ENCODE measurements around the gene TRUB2.

The TRUB2 gene, protein sequence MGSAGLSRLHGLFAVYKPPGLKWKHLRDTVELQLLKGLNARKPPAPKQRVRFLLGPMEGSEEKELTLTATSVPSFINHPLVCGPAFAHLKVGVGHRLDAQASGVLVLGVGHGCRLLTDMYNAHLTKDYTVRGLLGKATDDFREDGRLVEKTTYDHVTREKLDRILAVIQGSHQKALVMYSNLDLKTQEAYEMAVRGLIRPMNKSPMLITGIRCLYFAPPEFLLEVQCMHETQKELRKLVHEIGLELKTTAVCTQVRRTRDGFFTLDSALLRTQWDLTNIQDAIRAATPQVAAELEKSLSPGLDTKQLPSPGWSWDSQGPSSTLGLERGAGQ

DNA sequence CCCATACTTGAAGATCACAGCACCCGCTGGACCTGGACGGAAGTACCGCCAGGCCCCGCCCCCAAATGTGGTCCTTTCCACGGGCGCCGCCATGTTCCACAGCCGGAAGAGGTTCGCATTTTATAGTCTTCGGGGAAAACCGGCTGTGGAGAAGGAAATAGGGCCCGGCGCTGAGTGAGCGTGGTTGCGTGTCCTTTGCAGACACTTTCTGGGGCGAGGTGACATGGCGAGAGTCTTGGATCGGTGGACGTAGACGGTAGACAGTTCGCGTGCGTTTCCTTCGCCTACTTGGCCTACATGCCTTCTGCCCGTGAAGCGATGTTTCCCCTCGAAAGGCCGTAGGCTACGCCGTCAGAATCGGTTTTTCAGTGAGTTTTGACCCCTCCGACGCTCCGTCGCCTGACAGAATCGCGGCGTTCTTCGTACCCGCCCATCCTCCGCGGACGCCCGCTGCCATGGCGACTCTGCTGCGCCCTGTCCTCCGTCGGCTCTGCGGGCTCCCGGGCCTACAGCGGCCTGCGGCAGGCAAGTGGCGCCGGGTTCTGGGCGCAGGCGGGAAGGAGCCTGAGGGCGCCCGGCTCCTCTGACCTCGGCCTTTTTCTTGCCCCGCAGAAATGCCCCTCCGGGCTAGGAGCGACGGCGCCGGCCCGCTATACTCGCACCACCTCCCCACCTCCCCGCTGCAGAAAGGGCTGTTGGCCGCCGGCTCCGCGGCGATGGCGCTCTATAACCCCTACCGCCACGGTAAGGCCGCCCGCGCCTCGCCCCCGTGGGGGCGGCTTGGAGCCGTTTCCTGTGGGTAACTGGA lies at the start of gene TRUB2, which contains the start of gene COQ4:
TSS of gene TRUB2 (minus strand) at position 44 of the 808 bp plus-strand sequence. CDS start at position 5, 39 bp downstream.
TSS of gene COQ4 (plus strand) at position 436 of the 808 bp plus-strand sequence. CDS start at position 456, 20 bp downstream.
- peak within 1 kb of the TSS; percentile 95 for H3K4me3 ChIP-seq (ENCODE audit: low read depth, low read length)
- TF ChIP-seq, protein P1, sequence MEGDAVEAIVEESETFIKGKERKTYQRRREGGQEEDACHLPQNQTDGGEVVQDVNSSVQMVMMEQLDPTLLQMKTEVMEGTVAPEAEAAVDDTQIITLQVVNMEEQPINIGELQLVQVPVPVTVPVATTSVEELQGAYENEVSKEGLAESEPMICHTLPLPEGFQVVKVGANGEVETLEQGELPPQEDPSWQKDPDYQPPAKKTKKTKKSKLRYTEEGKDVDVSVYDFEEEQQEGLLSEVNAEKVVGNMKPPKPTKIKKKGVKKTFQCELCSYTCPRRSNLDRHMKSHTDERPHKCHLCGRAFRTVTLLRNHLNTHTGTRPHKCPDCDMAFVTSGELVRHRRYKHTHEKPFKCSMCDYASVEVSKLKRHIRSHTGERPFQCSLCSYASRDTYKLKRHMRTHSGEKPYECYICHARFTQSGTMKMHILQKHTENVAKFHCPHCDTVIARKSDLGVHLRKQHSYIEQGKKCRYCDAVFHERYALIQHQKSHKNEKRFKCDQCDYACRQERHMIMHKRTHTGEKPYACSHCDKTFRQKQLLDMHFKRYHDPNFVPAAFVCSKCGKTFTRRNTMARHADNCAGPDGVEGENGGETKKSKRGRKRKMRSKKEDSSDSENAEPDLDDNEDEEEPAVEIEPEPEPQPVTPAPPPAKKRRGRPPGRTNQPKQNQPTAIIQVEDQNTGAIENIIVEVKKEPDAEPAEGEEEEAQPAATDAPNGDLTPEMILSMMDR (IDR thresholded peaks at IDR 0.05; ENCODE audit: control insufficient read depth, extremely low read depth, insufficient read depth): no peak
- DNase-seq (ENCODE audit: low read depth): peak; percentile 85

DNA sequence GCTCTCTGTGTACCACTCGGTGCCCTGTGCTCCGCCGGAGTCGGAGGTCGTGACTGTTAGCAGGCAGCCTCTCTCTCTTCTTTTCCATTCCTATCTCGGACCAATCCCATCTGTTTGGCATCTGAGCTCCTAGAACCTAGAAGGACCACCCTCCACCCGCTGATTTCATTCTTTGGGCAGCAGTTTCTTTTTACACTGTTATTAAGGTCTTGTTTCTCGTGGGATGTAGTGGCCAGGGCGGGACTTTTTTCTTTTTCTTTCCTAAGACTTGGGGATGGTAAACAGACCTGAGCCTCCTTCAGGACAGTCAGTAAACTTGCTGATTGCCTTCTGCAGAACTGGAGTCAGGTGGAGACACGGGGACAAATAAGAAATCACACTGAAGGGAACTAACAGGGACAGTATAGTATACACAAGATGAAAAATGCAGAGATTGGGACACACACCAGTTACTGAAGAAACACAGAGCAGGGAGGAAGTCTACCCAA lies 49.4 kb upstream of the TRUB2 start:
- TF ChIP-seq, protein P1 (IDR thresholded peaks at IDR 0.05; ENCODE audit: control insufficient read depth, extremely low read depth, insufficient read depth): no peak
- DNase-seq (ENCODE audit: low read depth): no peak

DNA sequence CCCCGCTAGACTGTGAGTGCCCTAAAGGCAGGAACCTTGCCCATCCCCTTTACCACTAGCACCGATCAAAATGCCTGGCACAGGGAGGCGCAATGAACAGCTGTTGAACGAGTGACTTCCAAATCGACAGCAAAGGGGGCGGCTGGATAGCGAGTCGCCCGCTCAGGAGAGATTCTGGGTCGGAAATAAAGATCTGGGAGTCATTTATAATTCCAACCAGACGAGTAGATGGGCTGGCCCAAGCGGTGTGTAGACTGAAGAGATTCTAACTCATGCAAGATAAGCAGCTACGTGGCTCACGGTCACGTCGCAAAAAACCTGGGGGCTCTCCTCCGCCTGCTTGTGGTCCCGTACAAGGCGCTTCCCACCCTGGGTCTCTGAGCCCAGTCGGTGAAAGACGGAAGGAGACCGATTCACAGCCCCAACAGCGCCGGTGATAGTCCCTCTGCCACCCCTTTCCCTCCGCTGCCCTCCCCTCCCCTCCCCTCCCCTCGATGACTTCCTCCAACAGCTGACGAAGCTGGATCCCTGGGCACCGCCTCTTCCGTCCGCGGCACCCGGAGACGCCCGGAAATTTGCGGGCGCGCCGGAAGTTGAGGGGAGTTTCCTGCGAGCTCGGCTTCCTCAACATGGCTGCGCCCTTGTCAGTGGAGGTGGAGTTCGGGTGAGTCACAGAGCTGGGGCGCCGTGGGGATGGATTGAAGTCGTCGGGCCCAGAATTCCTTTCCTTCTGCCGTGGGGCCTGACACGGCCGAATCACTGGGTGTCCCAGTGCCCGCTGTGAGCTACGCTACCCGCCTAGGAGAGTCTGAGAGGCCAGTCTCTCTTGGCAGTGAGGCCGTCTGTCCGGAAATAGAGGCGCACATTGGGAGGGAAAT lies 48.7 kb upstream of the TRUB2 start, which contains the start of gene URM1:
TSS of gene URM1 (plus strand) at position 623 of the 878 bp plus-strand sequence. CDS start at position 630, 7 bp downstream.
- H3K4me3 ChIP-seq (ENCODE audit: low read depth, low read length): peak within 1 kb of the TSS; percentile 92
- TF ChIP-seq, protein P1 (IDR thresholded peaks at IDR 0.05; ENCODE audit: control insufficient read depth, extremely low read depth, insufficient read depth): peak; percentile 21; the same call in 1 of the 2 replicates
- DNase-seq (ENCODE audit: low read depth): peak; percentile 82

More for the DNA sequence above, 49.4 kb upstream of the TRUB2 start:
- H3K4me3 ChIP-seq (ENCODE audit: low read depth, low read length): peak overlapping the region; percentile 92

DNA sequence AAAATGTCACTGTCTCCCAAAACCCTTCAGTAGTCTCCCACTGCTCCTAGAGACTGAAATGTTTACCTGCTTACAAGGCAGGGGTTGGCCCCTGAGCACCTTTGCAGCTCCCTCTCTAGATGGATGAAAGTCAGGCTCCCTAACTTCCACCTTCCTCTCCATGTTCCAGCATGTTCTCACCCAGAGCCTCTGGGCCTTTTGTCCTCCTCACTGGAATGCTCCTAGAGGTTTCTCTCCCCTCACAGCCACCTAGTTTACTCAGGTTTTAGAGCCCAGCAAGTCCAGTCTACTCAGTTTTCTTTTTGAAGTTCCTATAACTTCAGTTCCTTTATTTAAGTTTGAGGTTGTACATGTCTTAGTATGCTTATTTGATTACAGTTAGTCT lies 48.1 kb upstream of the TRUB2 start:
- H3K4me3 ChIP-seq (ENCODE audit: low read depth, low read length): peak overlapping the region; percentile 92
- DNase-seq (ENCODE audit: low read depth): no peak
- TF ChIP-seq, protein P1 (IDR thresholded peaks at IDR 0.05; ENCODE audit: control insufficient read depth, extremely low read depth, insufficient read depth): no peak

DNA sequence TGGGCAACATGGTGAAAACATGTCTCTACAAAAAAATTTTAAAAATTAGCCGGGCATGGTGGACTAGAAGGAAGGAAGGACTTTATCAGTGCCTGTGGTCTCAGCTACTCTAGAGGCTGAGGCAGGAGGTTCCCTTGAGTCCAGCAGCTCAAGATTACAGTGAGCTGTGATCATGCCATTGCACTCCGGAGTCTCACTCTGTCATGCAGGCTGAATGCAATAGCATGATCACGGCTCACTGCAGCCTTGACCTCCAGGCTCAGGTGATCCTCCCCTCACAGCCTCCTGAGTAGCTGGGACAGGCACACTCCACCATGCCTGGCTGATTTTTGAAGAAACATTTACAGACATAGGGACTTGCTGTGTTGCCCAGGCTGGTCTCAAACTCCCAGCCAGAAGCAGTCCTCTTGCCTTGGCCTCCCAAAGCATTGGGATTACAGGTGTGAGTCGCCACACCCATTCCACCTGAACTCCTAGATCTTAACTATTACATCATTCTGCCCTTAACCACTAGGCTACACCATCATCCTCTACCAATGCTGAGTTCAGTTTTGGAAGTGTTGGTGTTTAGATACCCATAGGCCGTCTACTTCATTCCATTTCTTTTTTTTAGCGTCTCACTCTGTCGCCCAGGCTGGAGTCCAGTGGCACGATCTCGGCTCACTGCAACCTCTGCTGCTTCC lies 46.9 kb upstream of the TRUB2 start:
- TF ChIP-seq, protein P1 (IDR thresholded peaks at IDR 0.05; ENCODE audit: control insufficient read depth, extremely low read depth, insufficient read depth): no peak
- DNase-seq (ENCODE audit: low read depth): no peak
- no peak overlapping the region for H3K4me3 ChIP-seq (ENCODE audit: low read depth, low read length)

Data from LNCaP clone FGC (cell line).